ENCODE data around the gene FAM222A. TPM values are rescaled to one million over a fixed set of nuclear protein-coding genes. Genes with fewer than 3 reads are reported as not detected.

FAM222A gene
- total RNA-seq, 1 experiment from 2014 or later = 12.8 TPM

DNA sequence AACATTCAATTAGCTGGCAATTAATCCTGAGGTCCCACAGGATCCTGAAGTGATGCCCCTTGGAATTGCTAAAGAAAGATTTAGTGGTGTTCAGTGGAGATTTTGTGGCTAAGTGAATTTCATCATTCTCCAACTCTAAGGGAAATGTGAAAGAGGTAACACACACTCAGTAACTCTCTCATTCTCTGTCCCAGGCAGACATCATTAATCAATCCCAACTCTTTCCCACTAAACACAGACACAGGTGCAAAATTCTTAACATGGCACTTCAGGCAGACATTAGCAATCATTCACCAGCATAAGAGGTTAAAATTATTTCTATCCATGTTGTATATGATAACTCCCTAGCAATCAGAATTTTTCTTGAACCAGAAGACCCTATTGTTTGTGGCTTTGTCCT lies 79.4 kb downstream of the FAM222A start:
- no peak for TF ChIP-seq REST (IDR thresholded peaks at IDR 0.05; ENCODE audit: insufficient read depth in 1 of 2, low read depth in 2 of 2, low read length in 1 of 2)
- no peak for TF ChIP-seq POLR2AphosphoS5 (IDR thresholded peaks at IDR 0.05; ENCODE audit: low read depth, low read length)
- TF ChIP-seq TCF7L2 (IDR thresholded peaks at IDR 0.05; ENCODE audit: low read depth, low read length) = no peak
- no peak for TF ChIP-seq SIN3A (IDR thresholded peaks at IDR 0.05; ENCODE audit: borderline replicate concordance, insufficient read depth, low read depth, low read length)
- no peak for TF ChIP-seq CTCF (IDR thresholded peaks at IDR 0.05)

GRCh38 chr12:109793411-109793810 lies 79.8 kb downstream of the FAM222A start:
- POLR2A ChIA-PET = no interaction called here

More for the DNA sequence above, 79.4 kb downstream of the FAM222A start:
- H3K9me3 ChIP-seq (ENCODE audit: control insufficient read depth, insufficient read depth, low read depth, low read length) = no peaks in the 10 kb centered on the region
- H3K27me3 ChIP-seq (ENCODE audit: control insufficient read depth, insufficient read depth, low read length) = no peaks in the 10 kb centered on the region; the same call in none of the 2 replicates
- intact Hi-C loops (cut with micrococcal nuclease; ENCODE audit: unreplicated experiment) (no loop called here), in situ Hi-C loops (cut with HindIII; ENCODE audit: low pct_unique_long_range_greater_than_20kb, low sequenced_read_pairs) (no loop called here)
- no peaks in the 10 kb centered on the region for H3K4me1 ChIP-seq (ENCODE audit: control insufficient read depth, insufficient read depth, low read length)
- BruUV-seq (replicated peaks) = no TSS peak
- no peaks in the 10 kb centered on the region for H3K36me3 ChIP-seq (ENCODE audit: control insufficient read depth, insufficient read depth, low read length)
- no peak overlapping the region for H3K27ac ChIP-seq (ENCODE audit: low read length)
- POLR2A ChIA-PET = no interaction called here
- CTCF ChIA-PET = interaction anchor here (0.5 kb wide), 1 partner anchor 53 kb away, joined by 3 read pairs; no protein-coding TSS in a partner anchor
- DNase-seq (ENCODE audit: low read depth, low spot score) (no peak), ATAC-seq (no peak)
- H3K4me3 ChIP-seq (ENCODE audit: low read depth in 2 of 2, low read length in 2 of 2) = no peak overlapping the region

More at GRCh38 chr12:109793411-109793810, 79.8 kb downstream of the FAM222A start:
- Histone ChIP-seq H3K27me3 (ENCODE audit: control insufficient read depth, insufficient read depth, low read length) (no peaks in the 10 kb centered on the region; the same call in none of the 2 replicates), H3K36me3 (ENCODE audit: control insufficient read depth, insufficient read depth, low read length) (no peaks in the 10 kb centered on the region), H3K9me3 (ENCODE audit: control insufficient read depth, insufficient read depth, low read depth, low read length) (no peaks in the 10 kb centered on the region), H3K27ac (ENCODE audit: low read length) (no peak overlapping the region), H3K4me1 (ENCODE audit: control insufficient read depth, insufficient read depth, low read length) (no peaks in the 10 kb centered on the region), H3K4me3 (ENCODE audit: low read depth in 2 of 2, low read length in 2 of 2) (no peak overlapping the region)
- in situ Hi-C loops (cut with HindIII; ENCODE audit: low pct_unique_long_range_greater_than_20kb, low sequenced_read_pairs) = no loop called here
- intact Hi-C loops (cut with micrococcal nuclease; ENCODE audit: unreplicated experiment) = no loop called here
- CTCF ChIA-PET = no interaction called here
- ATAC-seq (no peak), DNase-seq (ENCODE audit: low read depth, low spot score) (no peak)
- TF ChIP-seq TCF7L2 (IDR thresholded peaks at IDR 0.05; ENCODE audit: low read depth, low read length) (no peak), POLR2AphosphoS5 (IDR thresholded peaks at IDR 0.05; ENCODE audit: low read depth, low read length) (no peak), REST (IDR thresholded peaks at IDR 0.05; ENCODE audit: insufficient read depth in 1 of 2, low read depth in 2 of 2, low read length in 1 of 2) (no peak), CTCF (IDR thresholded peaks at IDR 0.05) (no peak), SIN3A (IDR thresholded peaks at IDR 0.05; ENCODE audit: borderline replicate concordance, insufficient read depth, low read depth, low read length) (no peak)
- BruUV-seq (replicated peaks) = no TSS peak
